H1 (cell line): ENCODE results near the gene GUCY1B1.
A peak's percentile ranks its signal among the peaks of the same experiment; 100 is the strongest.

ENCODE experiments used
- BACH1 ChIP-seq: IDR thresholded peaks from 2 replicates; pipeline ENCODE4 v1.6.1; 2012; ENCODE audit warnings: low read length, improper control_type of control experiment
- BCL11A ChIP-seq, 2 experiments: IDR thresholded peaks; one replicate each; pipeline ENCODE4 v1.6.1; 2011; ENCODE audit warnings: low read depth in 2 of 2, low read length in 2 of 2, mild to moderate bottlenecking in 2 of 2
- CBX8 ChIP-seq: fragments of 300-800, 300-1000 bp; sonication (generic); IDR thresholded peaks from 2 replicates; pipeline ENCODE4 v1.7.1; 2016; ENCODE audit warnings: low read depth, low read length, borderline replicate concordance
- EP300 ChIP-seq, 2 experiments: IDR thresholded peaks; 1 replicate in 1 of 2; 2 replicates in 1 of 2; pipeline ENCODE4 v1.6.1; 2011 to 2012; ENCODE audit warnings: low read depth in 2 of 2, low read length in 2 of 2, mild to moderate bottlenecking in 2 of 2, borderline replicate concordance in 1 of 2, inconsistent platforms in 1 of 2, moderate library complexity in 1 of 2
- POLR2A ChIP-seq, 2 experiments: IDR thresholded peaks; 1 replicate in 1 of 2; 2 replicates in 1 of 2; pipeline ENCODE4 v1.6.1; 2011; ENCODE audit warnings: low read depth in 2 of 2, low read length in 2 of 2, mild to moderate bottlenecking in 2 of 2; ENCODE audit errors: control extremely low read depth in 1 of 2
- RAD21 ChIP-seq, 2 experiments: IDR thresholded peaks in 1 of 2; conservative IDR thresholded peaks in 1 of 2; 2 replicates each; pipeline ENCODE4 v1.6.1; 2011; ENCODE audit warnings: low read depth in 2 of 2, low read length in 2 of 2, improper control_type of control experiment in 1 of 2, inconsistent platforms in 1 of 2, mild to moderate bottlenecking in 1 of 2, moderate library complexity in 1 of 2
- RNF2 ChIP-seq: fragments of 200-900, 300-1000 bp; sonication (generic); IDR thresholded peaks from 2 replicates; pipeline ENCODE4 v1.7.1; 2016; ENCODE audit warnings: borderline replicate concordance, low read depth, mild to moderate bottlenecking, antibody characterized with exemption, low read length; ENCODE audit not compliant: poor library complexity, severe bottlenecking; ENCODE audit errors: missing control alignments
- SIN3A ChIP-seq, 2 experiments: IDR thresholded peaks in 1 of 2; conservative IDR thresholded peaks in 1 of 2; 2 replicates each; pipeline ENCODE4 v1.6.1; 2011 to 2012; ENCODE audit warnings: low read length in 2 of 2, improper control_type of control experiment in 1 of 2, low read depth in 1 of 2, mild to moderate bottlenecking in 1 of 2
- SP2 ChIP-seq: IDR thresholded peaks from 2 replicates; pipeline ENCODE4 v1.6.1; 2012; ENCODE audit warnings: mild to moderate bottlenecking, low read length, inconsistent platforms
- SUZ12 ChIP-seq: fragments of 200-600 bp; sonication (generic); IDR thresholded peaks from 2 replicates; pipeline ENCODE4 v1.6.1; 2012; ENCODE audit warnings: mild to moderate bottlenecking, inconsistent platforms, low read length, moderate library complexity, mixed read lengths
- TF ChIP-seq, protein P1 (sequence below), 3 experiments: IDR thresholded peaks; 1 replicate in 2 of 3; 2 replicates in 1 of 3; pipeline versions ENCODE4 v1.5.1 to v1.6.1; 2011; ENCODE audit warnings: low read length in 3 of 3, mild to moderate bottlenecking in 3 of 3, inconsistent platforms in 2 of 3, low read depth in 1 of 3, moderate library complexity in 1 of 3; ENCODE audit not compliant: insufficient read depth in 1 of 3; ENCODE audit errors: control extremely low read depth in 1 of 3
- TF ChIP-seq, protein P2 (sequence below): IDR thresholded peaks from 2 replicates; pipeline ENCODE4 v1.6.1; 2012; ENCODE audit warnings: low read length, inconsistent platforms

DNA sequence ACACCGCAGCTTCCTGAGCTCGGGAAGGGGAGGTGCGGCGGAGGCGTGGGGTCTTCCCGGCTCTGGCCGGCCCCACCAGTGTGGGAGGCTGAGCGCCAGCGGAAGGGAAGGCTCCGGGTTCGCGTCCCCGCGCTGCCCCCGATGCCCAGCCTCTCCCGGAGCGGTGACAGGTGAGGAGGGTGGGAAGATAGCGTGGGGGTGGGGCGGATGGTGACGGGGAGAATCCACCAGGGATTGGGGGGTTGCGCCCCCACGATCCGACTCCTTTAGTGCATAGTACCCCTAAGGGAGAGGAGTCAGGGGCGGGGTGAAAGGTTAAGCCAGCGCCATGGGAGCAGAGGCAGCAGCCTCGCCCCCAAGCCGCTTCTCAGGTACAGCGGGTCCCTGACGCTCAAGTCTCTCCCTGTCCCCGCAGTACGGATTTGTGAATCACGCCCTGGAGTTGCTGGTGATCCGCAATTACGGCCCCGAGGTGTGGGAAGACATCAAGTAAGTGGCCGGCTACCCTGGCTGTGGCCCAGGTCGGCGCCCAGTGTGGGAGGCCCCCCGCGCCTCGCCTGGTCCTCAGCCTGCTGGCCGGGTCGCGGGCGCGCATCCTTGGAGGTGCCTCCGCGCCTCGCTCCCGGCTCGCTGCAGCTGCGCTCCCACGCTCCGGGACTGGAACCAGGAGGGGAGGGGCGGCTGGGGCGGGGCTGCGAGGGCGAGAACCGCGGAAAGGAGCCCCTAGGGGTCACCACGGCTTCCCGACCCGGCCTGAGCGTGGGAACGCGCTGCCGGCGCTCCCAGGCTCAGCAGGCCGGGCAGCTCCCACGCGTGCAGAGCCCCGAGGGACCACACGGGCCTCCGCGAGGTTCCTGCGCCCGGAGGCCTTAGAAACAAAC is 791 bp downstream of the GUCY1B1 start:
- TF ChIP-seq RNF2, result no peak
- TF ChIP-seq, protein P1, sequence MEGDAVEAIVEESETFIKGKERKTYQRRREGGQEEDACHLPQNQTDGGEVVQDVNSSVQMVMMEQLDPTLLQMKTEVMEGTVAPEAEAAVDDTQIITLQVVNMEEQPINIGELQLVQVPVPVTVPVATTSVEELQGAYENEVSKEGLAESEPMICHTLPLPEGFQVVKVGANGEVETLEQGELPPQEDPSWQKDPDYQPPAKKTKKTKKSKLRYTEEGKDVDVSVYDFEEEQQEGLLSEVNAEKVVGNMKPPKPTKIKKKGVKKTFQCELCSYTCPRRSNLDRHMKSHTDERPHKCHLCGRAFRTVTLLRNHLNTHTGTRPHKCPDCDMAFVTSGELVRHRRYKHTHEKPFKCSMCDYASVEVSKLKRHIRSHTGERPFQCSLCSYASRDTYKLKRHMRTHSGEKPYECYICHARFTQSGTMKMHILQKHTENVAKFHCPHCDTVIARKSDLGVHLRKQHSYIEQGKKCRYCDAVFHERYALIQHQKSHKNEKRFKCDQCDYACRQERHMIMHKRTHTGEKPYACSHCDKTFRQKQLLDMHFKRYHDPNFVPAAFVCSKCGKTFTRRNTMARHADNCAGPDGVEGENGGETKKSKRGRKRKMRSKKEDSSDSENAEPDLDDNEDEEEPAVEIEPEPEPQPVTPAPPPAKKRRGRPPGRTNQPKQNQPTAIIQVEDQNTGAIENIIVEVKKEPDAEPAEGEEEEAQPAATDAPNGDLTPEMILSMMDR (IDR thresholded peaks at IDR 0.05; ENCODE audit: control extremely low read depth in 1 of 3, insufficient read depth in 1 of 3, low read depth in 1 of 3, low read length in 3 of 3), result no peak
- TF ChIP-seq EP300 (IDR thresholded peaks at IDR 0.05; ENCODE audit: borderline replicate concordance in 1 of 2, low read depth in 2 of 2, low read length in 2 of 2), result no peak
- TF ChIP-seq POLR2A (IDR thresholded peaks at IDR 0.05; ENCODE audit: control extremely low read depth in 1 of 2, low read depth in 2 of 2, low read length in 2 of 2), result no peak
- TF ChIP-seq BCL11A (IDR thresholded peaks at IDR 0.05; ENCODE audit: low read depth in 2 of 2, low read length in 2 of 2), result no peak
- TF ChIP-seq SP2, result no peak
- no peak for TF ChIP-seq RAD21 (IDR thresholded peaks at IDR 0.05 in 1 of 2, conservative IDR thresholded peaks at IDR 0.05 in 1 of 2; ENCODE audit: low read depth in 2 of 2, low read length in 2 of 2)
- TF ChIP-seq SUZ12, result peak; percentile 58
- TF ChIP-seq BACH1, result no peak
- no peak for TF ChIP-seq CBX8
- TF ChIP-seq SIN3A (conservative IDR thresholded peaks at IDR 0.05 in 1 of 2, IDR thresholded peaks at IDR 0.05 in 1 of 2; ENCODE audit: low read depth in 1 of 2, low read length in 2 of 2), result no peak
- TF ChIP-seq, protein P2, sequence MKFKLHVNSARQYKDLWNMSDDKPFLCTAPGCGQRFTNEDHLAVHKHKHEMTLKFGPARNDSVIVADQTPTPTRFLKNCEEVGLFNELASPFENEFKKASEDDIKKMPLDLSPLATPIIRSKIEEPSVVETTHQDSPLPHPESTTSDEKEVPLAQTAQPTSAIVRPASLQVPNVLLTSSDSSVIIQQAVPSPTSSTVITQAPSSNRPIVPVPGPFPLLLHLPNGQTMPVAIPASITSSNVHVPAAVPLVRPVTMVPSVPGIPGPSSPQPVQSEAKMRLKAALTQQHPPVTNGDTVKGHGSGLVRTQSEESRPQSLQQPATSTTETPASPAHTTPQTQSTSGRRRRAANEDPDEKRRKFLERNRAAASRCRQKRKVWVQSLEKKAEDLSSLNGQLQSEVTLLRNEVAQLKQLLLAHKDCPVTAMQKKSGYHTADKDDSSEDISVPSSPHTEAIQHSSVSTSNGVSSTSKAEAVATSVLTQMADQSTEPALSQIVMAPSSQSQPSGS, result no peak
